H1 (cell line): ENCODE measurements around the gene PCCA. TPM values are rescaled to one million over a fixed set of nuclear protein-coding genes. Genes with fewer than 3 reads are reported as not detected.

Experiments
- BRCA1 ChIP-seq: IDR thresholded peaks from 2 replicates; pipeline ENCODE4 v1.6.1; 2012; ENCODE audit warnings: low read depth, low read length, improper control_type of control experiment
- polyA plus RNA-seq, 7 experiments: library from polyadenylated mRNA; depleted of rRNA in 3 of 7; stranded (reverse) in 5 of 7; unstranded in 2 of 7; fragments of >200 nt in 5 of 7; fragments of 200-250 nt in 2 of 7; gene quantifications; 1 replicate in 5 of 7; 2 replicates in 1 of 7; 4 replicates in 1 of 7; pipeline versions ENCODE4 v1.2.1 to v1.2.3, GENCODE V29; 2011 to 2013; ENCODE audit warnings: missing spikeins in 2 of 7, mixed read lengths in 2 of 7
- total RNA-seq: library from RNA; stranded (reverse); fragmentation: NEBNext Ultra II Directional; extraction: Animal tissue kit (Norgen Biotek cat#: 25700); gene quantifications from 2 replicates; pipeline ENCODE4 v1.2.1, GENCODE V29; 2021

PCCA gene
- total and polyA plus RNA-seq, 2 of the 8 experiments (the other 6 are each of a cell fraction or from before 2014, with no cell fraction given): 18.4 to 49.8 TPM

GRCh38 chr13:100340865-100341264 lies 252.0 kb downstream of the PCCA start (continued):
- TF ChIP-seq BRCA1: no peak
